ENCODE measurements around the gene HDAC4. TPM values are rescaled to one million over a fixed set of nuclear protein-coding genes. Genes with fewer than 3 reads are reported as not detected.

Gene HDAC4
- total and polyA plus RNA-seq, 10 of the 15 experiments (the other 5 are each of a cell fraction or from before 2014, with no cell fraction given), result 0.22 to 15.7 (median 4.8) TPM

DNA sequence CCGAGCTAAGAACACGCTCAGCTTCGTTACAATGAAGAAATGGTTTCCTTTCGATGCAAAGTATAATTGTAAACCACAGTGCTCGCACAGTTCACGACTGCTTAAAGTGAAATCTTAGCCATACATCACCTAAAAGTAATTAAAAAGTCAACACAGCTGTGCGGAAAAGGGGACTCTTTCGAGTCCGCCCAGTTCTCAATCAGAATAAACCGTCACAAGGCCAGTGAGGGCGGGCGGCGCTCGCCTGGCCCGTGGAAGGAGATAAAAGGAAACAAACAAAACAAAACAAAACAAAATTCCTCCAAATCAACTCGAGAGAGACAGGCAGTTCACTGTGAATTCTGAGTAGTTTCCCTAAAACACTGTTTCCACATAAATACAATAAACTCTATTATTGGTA is 352.1 kb downstream of the HDAC4 start:
- H3K4me1 ChIP-seq (ENCODE audit: control insufficient read depth, insufficient read depth, low read length), result no peaks in the 10 kb centered on the region
- ATAC-seq, result no peak
- intact Hi-C loops (cut with micrococcal nuclease; ENCODE audit: unreplicated experiment), result no loop called here
- H3K27me3 ChIP-seq (replicated peaks in 1 of 2; ENCODE audit: control insufficient read depth in 2 of 2, insufficient read depth in 2 of 2, low read length in 1 of 2), result no peaks in the 10 kb centered on the region
- no peak overlapping the region for H3K4me3 ChIP-seq
- ChIA-PET SMC1A (ENCODE audit: uncharacterized antibody, unreplicated experiment) (no interaction called here), POLR2A (no interaction called here), RAD21 (ENCODE audit: unreplicated experiment) (no interaction called here), CTCF (no interaction called here)
- in situ Hi-C loops (cut with MboI), result no loop called here
- H3K79me2 ChIP-seq (ENCODE audit: control insufficient read depth, insufficient read depth, low read length), result no peaks in the 10 kb centered on the region
- no peak overlapping the region for H3K27ac ChIP-seq (ENCODE audit: control insufficient read depth, insufficient read depth)
- TF ChIP-seq BCLAF1 (IDR thresholded peaks at IDR 0.05) (no peak), ZNF384 (IDR thresholded peaks at IDR 0.05; ENCODE audit: borderline replicate concordance, low read depth, low read length) (no peak), ZNF24 (IDR thresholded peaks at IDR 0.05) (no peak), YY1 (IDR thresholded peaks at IDR 0.05; ENCODE audit: low read depth, low read length) (no peak), ZBED1 (IDR thresholded peaks at IDR 0.05; ENCODE audit: borderline replicate concordance) (no peak), MTA2 (IDR thresholded peaks at IDR 0.05; ENCODE audit: low read depth) (no peak), WRNIP1 (IDR thresholded peaks at IDR 0.05; ENCODE audit: borderline replicate concordance, low read depth, low read length) (no peak)
- TF ChIP-seq, protein P1, sequence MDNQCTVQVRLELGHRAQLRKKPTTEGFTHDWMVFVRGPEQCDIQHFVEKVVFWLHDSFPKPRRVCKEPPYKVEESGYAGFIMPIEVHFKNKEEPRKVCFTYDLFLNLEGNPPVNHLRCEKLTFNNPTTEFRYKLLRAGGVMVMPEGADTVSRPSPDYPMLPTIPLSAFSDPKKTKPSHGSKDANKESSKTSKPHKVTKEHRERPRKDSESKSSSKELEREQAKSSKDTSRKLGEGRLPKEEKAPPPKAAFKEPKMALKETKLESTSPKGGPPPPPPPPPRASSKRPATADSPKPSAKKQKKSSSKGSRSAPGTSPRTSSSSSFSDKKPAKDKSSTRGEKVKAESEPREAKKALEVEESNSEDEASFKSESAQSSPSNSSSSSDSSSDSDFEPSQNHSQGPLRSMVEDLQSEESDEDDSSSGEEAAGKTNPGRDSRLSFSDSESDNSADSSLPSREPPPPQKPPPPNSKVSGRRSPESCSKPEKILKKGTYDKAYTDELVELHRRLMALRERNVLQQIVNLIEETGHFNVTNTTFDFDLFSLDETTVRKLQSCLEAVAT (IDR thresholded peaks at IDR 0.05), result no peak
- 65% methylated on average over 16 of the region's 16 CpGs for WGBS (ENCODE audit: insufficient coverage, insufficient replicate concordance, low lambda C conversion rate, missing lambda C conversion rate)
- BruUV-seq (replicated peaks), result no TSS peak
- H3K9me3 ChIP-seq (replicated peaks; ENCODE audit: control insufficient read depth, insufficient read depth, low read length), result no peaks in the 10 kb centered on the region
- no peaks in the 10 kb centered on the region for H4K20me1 ChIP-seq (ENCODE audit: control insufficient read depth, insufficient read depth)
- DNase-seq (ENCODE audit: low read depth, low spot score), result no peak
- no peak overlapping the region for H3K9ac ChIP-seq (ENCODE audit: control insufficient read depth, insufficient read depth, low read length)
- H3K36me3 ChIP-seq (ENCODE audit: control insufficient read depth in 2 of 2, insufficient read depth in 2 of 2, low read length in 1 of 2), result no peaks in the 10 kb centered on the region
- H3K4me2 ChIP-seq (ENCODE audit: control insufficient read depth, insufficient read depth), result no peak overlapping the region
- no peak for FAIRE-seq
- no peak overlapping the region for H2AFZ ChIP-seq (ENCODE audit: control insufficient read depth, low read depth, low read length)

Data from GM12878 (cell line).